HG03460 (cell line): Measurements from ENCODE around the gene CCT5.

Source experiments
- ATAC-seq: cut with Tn5 transposase; IDR thresholded peaks from one replicate; pipeline ENCODE4 v1.9.1; 2021; ENCODE audit not compliant: unreplicated experiment

Gene CCT5

DNA sequence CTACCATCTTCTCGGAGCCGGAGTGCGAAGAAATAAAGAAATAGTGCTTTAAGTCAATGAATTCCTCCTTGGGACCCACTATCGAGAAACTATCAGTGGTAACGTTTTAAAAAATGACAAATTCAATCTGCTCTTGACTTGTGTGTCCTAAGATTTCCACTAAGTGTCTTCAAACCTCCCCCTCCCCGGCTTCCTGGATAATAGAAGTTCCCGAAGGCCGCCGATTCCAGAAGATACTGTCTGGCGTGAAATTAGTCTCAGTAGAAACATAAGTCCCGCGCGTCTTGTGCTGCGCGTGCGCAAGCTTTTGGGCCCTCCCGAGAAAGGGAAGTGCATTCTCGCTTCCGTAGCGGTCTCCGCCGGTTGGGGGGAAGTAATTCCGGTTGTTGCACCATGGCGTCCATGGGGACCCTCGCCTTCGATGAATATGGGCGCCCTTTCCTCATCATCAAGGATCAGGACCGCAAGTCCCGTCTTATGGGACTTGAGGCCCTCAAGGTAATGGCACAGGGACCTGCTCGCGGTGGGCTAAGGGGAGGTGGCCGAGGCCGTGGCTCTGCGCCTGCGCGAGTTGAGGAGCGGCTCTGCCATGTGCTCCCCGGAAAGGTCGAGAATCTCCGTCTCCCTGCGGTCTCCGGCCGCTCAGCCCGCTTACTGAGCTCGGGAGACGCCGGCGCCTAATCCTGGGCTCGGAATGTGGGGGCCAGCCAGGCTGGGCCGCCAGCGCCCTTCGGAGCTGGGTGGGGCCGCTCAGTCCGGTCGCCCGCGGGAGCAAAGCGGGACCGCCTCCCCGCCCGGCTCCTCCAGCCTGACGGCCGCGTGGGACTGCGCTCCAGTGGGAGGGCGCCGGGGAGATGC is at the start of gene CCT5:
Gene CCT5, plus strand, starts transcription at position 333 of the 858 bp plus-strand sequence. Its CDS starts 61 bp downstream, at position 394.
- ATAC-seq: peak; percentile 78

DNA sequence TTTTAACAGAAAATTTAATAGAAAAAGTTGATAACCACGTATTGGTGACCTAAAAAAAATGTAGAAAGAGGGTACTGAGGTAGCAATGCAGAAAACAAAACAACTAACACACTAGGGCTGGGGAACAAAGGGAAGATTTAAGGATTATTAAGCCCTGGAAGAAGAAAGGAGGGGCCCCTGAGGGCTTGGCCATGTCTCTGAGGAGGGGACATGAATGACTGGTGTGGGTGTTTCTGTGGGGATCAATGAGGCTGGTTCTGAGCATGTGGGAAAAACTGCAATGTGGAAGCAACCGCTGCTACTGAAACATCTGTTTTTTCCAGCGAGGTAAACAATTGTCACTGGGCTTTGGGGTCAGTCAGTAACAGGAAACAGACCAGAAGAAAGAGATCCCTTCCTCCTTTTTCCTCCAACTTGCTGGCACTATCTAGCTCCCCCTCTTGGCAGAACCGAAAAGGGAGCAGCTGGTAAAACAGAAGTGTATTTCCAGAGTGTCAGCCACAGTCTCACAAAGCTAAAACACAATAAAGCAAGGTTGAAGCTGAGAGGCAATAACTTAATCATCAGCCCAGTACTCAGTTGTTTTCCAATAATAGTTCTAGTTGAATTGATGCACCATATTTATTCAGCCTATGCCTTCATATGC is 48.7 kb upstream of the CCT5 start:
- ATAC-seq: no peak

- no peak for ATAC-seq
These were observed 47.8 kb upstream of the CCT5 start for GRCh38 chr5:10202089-10202910.

GRCh38 chr5:10209004-10209403 is 41.1 kb upstream of the CCT5 start:
- ATAC-seq: no peak

GRCh38 chr5:10213316-10213715 is 36.8 kb upstream of the CCT5 start:
- no peak for ATAC-seq

GRCh38 chr5:10214041-10214440 is 36.0 kb upstream of the CCT5 start:
- ATAC-seq: no peak

DNA sequence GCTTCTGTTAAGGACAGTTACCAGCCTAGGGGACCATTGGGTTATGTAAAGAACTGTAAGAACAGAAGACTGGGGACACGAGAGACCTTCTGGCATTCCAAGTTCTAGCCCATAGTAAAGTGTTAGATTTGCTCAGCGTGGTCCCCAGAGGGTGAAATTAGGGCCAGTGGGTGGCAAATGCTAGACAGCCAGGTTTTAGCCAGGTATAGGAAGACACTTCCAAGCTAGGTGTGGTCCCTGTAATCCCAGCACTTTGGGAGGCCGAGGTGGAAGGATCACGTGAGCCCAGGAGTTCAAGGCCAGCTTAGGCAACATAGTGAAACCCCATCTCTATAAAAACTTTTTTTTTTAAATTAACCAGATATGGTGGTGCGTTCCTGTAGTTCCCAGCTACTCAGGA is 34.7 kb upstream of the CCT5 start:
- ATAC-seq: no peak

- ATAC-seq: no peak
These were observed 34.0 kb upstream of the CCT5 start for GRCh38 chr5:10216107-10216506.

DNA sequence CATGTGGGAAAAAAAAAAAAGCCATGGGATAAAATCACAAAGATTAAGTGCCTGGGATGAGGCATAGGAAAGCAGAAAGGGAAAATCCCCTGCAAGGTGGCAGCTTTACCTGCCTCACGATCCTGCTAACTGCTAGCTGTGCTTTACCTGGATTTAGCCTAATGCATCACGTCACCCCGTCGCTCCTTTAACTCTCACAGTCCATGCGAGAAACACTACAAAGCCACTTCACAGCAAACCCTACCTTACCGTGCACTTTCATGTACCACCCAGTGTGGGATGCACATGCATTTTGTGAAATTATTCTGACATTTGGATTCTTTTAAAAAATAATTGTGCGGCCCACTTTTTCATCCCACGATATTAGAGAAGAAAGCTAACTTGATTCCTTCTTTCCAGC is 31.4 kb upstream of the CCT5 start:
- ATAC-seq: no peak

DNA sequence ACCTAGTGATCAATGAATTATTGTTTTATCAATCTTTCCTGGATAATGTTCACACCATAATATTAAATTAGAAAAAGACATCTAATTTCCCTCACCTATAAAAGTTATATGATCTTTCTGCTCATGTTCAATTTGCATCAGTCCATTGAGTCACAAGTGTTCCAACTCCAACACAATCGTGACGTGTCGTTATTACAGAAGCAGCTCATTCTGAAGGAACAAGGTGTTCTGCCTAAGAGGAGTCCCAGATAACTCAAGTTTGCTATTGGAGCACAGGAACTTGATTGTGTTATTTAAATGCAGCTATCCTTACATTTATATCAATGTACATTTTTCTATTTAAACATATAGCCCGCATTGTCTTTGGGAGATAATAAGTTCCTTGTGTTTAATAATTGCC is 31.0 kb upstream of the CCT5 start:
- ATAC-seq: no peak

DNA sequence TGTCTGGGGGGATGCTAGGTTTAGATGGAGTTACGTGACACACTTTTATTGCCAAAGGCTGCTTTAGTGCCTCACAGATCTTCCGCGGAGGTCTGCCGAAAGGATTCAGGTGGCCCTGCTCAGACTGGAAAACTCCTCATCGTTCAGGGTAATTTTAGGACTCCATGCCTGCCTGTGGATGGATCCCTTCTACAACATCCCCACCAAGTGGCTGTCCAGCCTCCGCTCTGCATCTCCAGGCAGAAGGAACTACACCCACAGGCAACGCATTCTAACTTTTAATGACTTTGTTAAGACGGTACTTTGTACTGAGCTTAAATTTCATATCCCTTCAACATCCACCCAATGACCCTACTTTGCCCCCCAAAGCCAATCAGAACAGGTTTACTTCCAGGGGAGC is 29.8 kb upstream of the CCT5 start:
- no peak for ATAC-seq

GRCh38 chr5:10222326-10222725 is 27.8 kb upstream of the CCT5 start:
- ATAC-seq: no peak

DNA sequence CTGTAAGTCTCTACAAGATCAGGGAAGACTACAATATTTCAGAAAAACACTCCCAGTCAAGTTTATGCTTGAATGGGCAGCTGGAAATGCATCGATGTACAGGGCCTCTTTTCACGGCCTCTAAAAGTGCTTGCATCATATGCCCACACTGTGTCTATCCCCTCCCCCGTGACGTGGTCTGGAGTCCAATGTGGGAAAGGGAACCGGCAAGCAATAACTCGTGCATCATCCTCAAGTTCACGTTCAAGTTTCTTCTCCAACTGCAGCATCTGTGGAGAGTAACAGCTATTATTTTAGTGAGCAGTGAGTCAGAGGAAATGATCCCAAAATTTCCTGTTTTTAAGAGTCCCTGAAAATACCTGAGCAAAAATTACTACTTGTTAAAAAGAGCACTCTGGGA is 22.7 kb upstream of the CCT5 start:
- no peak for ATAC-seq

- no peak for ATAC-seq
These were observed 21.8 kb upstream of the CCT5 start for GRCh38 chr5:10228288-10228687.

- ATAC-seq: no peak
These were observed 20.6 kb upstream of the CCT5 start for GRCh38 chr5:10229306-10230048.

- ATAC-seq: no peak
These were observed 17.7 kb upstream of the CCT5 start for GRCh38 chr5:10232386-10232785.

DNA sequence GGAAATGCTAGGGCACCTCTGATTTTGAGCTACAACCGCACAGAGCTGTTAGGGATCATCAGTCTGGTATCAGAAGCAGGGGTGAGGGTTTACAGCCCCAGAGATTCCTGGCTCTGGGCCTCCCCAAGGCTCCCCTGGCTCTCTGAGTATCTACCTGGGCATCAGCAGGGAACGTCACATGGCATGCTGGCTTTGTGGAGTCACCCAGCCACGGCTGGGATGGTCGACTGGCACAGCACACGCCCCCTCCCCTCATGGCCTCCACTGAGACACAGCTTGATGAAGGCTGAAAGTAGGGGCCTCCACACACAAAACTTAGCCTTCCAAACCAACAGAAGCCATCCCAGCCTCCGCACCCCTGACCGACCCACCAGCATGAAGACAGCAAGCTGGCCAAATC is 17.1 kb upstream of the CCT5 start:
- no peak for ATAC-seq

DNA sequence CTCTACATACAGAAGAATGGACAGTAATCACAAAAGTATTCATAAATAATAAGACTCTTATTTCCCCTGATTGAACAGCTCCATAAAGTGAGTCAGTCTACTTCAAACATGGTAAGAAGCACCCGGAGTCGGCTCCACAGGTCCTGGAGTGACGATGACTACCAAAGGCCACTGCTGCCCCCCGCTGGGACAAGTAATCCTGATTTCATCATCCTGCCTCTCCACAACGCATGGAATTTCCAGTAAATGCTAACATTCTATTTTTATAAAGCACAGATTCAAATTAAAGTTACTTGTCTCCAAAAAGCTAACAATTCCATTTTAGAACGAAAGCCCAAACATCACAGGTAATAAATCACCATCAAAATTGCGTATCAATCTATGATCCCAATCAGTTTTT is 16.6 kb upstream of the CCT5 start:
- ATAC-seq: no peak

- ATAC-seq: no peak
These were observed 14.7 kb upstream of the CCT5 start for GRCh38 chr5:10235350-10235749.

GRCh38 chr5:10243660-10244240 is 6.3 kb upstream of the CCT5 start:
- ATAC-seq: peak; percentile 55
